Activated T-helper 9 cell treated with anti-CD3 and anti-CD28 coated beads, Interleukin-2, amount 50 U/mL, for 16 hours (primary cell): ENCODE measurements around the gene SGPP2.
"Not testable (repeated sequence)": the region's sequence is repeated elsewhere in the genome, so short reads cannot be mapped to it uniquely, and the experiment has no call there.

Experiments used
- DNase-seq: peaks from one replicate; pipeline ENCODE4 v3.0.0-alpha.2; 2020; ENCODE audit warnings: low read depth

The SGPP2 gene

DNA sequence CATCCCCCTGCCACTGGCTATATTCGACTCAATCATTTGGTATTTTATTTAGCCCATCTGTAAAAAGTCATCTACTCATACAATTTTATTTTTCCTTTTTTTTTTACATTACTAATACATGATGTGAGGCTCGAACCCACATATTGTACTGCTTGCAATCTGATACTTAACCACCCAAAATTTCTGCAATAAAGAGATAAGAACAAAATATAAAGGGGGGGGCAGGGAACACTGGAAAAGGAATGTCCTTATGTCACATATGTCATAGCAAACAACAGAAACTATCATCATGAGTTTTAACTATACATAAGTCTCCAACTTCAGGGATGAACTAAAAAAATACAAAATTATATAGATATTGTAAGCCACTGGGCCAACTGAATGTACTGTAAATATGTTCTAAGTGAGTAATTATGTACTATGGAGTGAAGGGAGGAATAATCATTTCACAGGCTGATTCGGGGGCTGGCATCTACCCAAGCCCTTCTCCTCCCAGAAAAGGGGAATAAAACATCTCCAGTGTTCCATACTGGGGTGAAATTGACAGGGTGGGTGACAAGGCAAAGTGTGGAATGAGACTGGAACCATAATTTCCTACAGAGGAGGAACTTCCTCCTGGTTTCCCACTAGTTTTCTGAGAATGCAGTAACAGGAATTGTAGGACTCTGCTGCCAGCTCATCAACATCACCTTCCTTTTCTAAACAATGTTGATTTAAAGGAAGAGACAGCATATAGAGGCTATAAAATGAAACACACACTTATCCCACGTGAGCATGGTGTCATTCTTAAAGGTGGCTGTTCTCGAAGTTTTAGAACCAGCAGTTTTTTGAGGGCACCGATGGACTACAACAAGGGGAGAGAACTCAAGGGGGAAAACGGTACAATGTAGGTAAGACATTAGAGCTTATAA, 152.1 kb downstream of the SGPP2 start:
- DNase-seq: no peak

DNA sequence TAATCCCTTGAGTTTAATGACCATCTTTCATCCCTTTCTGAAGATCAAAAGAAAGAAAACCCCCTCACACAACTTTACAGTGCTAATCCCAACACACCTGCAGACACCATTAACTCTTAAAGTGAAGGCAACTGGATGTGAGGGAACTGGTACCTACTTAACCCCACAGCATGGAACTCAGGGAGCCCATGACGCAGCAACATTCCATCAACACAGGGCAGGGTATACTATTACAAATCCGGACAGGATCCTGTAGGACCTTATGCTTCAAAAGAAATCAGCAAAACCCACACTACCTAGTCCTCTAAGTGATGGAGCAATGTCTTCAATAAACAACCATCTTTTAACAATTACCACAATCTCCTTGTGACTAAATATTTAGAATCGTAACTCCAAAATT, 153.0 kb downstream of the SGPP2 start:
- DNase-seq: no peak

DNA sequence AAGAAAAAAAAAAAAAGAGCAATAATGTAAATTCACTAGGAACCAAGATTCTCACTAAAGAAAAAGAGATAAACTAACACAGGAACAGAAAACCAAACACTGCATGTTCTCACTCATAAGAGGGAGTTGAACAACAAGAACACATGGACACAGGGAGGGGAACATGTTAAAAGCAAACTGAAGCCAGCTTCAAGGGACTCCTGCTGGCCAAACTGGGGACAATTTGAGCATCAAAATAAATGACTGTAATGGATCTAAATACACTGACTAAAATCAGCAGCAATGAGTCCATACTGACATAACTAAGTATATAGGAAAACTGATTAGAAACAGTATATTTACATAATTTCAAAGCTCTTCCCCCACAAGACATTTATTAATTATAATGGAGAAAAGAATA, 158.6 kb downstream of the SGPP2 start:
- DNase-seq: no peak

DNA sequence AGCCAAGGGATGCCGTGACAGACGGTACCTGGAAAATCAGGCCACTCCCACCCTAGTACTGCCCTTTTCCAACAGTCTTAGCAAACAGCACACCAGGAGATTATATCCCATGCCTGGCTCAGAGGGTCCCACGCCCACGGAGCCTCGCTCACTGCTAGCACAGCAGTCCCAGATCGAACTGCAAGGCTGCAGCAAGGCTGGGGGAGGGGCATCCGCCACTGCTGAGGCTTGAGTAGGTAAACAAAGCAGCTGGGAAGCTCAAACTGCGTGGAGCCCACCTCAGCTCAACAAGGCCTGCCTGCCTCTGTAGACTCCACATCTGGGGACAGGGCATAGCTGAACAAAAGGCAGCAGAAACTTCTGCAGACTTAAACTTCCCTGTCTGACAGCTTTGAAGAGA, 160.2 kb downstream of the SGPP2 start:
- DNase-seq: not testable (repeated sequence)

DNA sequence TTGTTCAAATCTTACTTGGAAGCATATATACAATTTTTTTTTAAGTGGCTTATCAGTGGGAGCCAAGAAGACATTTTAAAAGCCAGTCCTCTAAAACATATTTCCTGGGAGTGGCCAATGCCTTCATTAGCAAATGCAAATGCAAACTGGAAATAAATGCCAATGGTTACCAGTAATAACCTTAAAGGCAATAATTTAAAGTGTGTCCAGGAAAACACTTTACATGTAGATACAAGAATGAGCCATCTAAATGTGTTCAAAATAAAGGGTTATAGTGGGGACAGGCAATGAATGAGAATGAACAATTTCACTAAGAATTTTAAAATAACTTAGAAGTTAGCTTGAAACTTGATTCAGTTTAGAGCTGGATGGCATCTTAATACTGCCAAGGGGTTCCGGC, 167.3 kb downstream of the SGPP2 start:
- DNase-seq: no peak

DNA sequence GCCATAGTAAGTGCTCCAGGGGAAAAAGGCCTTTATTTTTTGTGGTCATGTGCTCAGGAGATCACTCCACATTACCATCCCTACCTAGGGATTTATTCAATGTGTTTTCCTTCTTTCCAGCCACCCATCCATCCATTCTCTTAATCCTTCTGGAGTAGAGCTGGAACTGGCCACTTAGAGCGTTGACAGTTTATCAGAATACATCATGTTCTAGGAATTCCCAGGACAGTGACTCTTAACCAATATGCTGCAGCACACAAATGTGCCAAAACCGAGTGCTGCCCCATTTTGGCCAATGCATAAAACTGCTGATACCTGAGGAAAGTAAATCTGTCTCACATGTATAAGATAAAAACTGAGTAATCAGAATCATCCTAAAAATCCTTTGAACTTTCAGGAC, 167.8 kb downstream of the SGPP2 start:
- DNase-seq: no peak

DNA sequence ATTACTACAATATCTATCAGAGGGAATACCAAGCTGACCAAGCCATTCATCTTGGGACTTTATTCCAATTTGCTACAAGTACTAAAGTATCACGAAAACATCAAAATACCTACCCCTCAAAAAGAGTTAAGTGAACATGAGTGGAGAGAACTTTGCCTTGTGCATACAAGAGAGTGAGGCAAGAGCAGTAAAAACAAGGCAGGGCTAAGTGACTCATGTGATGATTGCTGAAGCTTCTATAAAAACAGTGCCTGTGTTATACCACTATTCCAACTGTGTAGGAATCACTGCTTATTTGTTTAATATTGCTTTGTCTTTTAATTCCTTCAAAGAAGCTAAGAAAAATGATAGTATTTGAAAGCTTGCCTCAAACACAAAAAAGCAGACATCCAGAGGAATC, 170.3 kb downstream of the SGPP2 start:
- DNase-seq: no peak

DNA sequence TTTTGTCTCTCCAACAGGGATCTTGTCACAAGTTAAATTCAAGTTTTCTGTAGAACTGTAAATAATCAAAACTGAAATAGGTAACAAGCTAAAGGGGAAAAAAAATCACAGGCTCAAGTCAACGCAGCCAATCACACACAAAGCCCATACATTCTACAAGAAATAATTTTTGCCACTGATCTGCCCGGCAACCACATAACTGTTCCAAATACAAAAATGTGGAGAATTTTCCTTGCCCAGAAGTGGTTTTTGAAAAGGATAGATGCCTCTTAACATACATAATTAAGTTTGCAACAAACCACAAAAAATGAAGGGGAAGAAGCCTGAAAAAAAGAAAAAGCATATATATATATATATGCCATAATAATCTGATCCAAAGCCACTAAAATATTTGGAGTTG, 171.2 kb downstream of the SGPP2 start:
- DNase-seq: no peak

DNA sequence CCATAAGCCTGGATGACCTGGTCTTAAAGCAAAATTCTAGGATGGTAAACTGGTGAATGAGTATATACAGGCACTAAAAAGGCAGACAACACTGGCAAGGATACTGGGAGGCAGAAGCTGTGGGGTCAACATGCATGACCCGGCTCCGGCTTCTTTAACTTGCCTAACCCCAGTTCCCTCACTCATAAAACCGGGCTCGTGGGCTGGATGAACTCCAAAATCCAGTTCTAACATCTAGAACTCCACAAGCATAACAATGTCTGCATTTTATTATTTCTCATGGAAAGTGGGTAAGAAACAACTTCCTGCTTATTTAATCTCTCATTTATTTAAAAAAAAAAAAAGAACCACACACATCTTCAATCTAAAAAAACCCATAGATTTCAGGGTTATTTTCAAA, 174.3 kb downstream of the SGPP2 start:
- DNase-seq: no peak

DNA sequence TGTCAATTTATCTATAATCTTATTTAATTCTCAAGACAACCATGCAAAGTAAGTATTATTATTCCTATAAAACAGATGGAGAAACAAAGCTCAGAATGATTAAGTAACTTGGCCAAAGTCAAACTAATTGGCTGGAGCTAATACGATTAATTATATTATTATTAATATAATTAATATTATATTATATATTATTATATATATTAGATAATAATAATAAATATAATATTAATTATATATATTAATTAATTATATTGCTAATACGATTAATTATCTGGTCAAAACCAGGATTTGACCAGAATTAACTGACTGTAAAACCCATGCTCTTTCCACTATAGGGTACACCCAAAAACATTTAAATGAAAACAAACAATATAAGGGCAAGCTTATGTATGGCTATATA, 179.2 kb downstream of the SGPP2 start:
- DNase-seq: no peak

DNA sequence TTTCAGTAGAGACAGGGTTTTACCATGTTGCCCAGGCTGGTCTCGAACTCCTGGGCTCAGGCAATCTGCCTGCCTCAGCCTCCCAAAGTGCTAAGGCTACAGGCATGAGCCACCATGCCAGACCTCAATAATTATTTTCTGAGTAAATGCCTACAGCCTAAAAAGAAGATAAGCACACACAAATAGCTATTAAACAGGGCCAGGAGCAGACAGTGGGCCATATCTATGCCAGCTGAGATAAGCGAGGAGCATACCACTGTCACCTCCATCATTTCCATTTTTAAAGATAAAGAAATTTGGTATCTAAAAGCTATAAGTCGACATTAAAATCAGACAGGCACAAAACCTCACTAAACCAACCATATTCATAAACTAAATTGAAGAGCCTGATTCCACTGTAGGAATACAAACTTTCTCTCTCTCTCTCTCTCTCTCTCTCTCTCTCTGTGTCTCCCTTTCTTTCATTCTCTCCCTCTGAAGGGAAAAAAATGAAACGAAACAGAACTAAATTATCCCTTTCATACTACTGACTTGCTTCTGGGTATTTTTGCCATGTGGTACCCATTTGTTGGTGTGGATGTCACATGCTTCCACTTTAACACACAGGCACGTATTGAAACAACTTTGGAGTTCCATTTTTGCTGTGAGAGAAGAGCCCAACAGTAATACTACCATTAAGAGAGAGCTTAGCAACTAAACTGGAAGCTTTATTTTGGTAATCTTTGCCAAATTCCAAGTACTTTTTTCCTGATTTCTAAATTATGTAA, 180.6 kb downstream of the SGPP2 start:
- no peak for DNase-seq

DNA sequence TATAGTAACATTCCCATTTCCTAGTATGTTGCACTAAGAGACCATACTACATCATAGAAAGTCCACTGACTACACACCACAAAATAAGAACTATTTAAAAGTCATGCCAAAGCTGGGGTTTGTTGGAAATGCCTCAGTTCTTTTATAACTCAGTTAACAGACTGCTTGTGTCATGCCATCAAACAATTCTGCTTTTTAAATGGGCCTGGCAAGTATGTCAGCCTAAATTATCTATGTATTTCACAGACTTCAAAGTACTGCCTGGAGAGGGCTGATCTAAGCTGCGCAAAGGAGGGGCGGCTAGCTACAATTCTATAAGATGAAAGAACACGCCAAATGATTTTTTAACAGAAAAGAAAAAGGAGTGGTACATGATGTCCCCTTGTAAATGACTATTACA, 182.0 kb downstream of the SGPP2 start:
- DNase-seq: no peak

DNA sequence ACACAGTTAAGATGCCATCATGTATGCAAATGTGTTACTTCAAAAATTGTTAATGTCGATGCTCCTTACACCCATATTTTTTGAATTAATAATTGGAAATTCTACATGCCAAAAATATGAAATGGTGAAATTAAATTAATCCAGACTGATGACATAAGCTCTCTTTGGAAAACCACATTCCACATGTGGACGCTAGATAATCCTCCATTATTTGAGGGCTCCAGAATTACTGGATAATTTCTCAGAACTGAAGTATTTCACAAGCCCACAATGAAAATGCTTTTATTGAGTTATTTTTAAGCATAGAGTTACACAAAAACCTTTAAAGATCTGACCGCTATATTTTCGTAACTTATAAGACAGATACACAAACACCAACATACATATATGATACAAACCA, 183.7 kb downstream of the SGPP2 start:
- no peak for DNase-seq

DNA sequence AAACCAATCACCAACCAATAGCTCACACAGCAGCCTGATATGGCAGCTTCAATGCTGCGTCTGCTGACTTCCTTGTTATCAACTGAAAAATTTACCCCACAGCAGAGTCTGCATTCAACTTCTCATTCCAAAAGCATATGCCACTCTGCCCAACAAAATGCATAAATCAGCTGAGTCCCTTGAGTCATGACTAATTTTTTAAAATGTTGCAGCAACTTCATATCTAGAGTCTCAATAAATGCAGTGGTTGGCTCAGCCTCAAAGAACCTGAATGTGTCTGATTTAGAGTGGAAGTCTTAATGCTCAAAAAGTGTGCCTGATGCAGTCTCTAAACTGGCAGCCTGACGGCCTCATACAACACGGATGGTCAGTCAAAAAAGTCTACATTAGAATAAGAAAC, 185.0 kb downstream of the SGPP2 start:
- DNase-seq: no peak
